NCI-H2029 (cell line): ENCODE measurements around the gene GALNT16.
"Not testable (repeated sequence)": the region's sequence is repeated elsewhere in the genome, so short reads cannot be mapped to it uniquely, and the experiment has no call there.

Experiments
- DNase-seq: peaks from one replicate; lab custom pipeline; 2025; lab: John Stamatoyannopoulos, UW

GALNT16 gene

GRCh38 chr14:69260190-69260860 is 367 bp downstream of the GALNT16 start:
- DNase-seq = no peak

GRCh38 chr14:69260861-69261564 is 1.1 kb downstream of the GALNT16 start:
- no peak for DNase-seq

GRCh38 chr14:69261761-69262331 is 1.9 kb downstream of the GALNT16 start:
- DNase-seq = no peak

- no peak for DNase-seq
Measured at GRCh38 chr14:69262516-69262915, 2.6 kb downstream of the GALNT16 start.

- no peak for DNase-seq
Measured at GRCh38 chr14:69263364-69263763, 3.4 kb downstream of the GALNT16 start.

GRCh38 chr14:69263771-69264170 is 3.8 kb downstream of the GALNT16 start:
- no peak for DNase-seq

GRCh38 chr14:69266572-69267345 is 6.8 kb downstream of the GALNT16 start:
- no peak for DNase-seq

GRCh38 chr14:69267492-69267891 is 7.5 kb downstream of the GALNT16 start:
- no peak for DNase-seq

GRCh38 chr14:69268223-69268622 is 8.3 kb downstream of the GALNT16 start:
- DNase-seq = no peak

- DNase-seq = no peak
Measured at GRCh38 chr14:69268763-69269162, 8.8 kb downstream of the GALNT16 start.

- DNase-seq = no peak
Measured at GRCh38 chr14:69269381-69269780, 9.4 kb downstream of the GALNT16 start.

- no peak for DNase-seq
Measured at GRCh38 chr14:69270097-69270496, 10.1 kb downstream of the GALNT16 start.

GRCh38 chr14:69270795-69271708 is 11.1 kb downstream of the GALNT16 start:
- DNase-seq = no peak

- no peak for DNase-seq
Measured at GRCh38 chr14:69274321-69274720, 14.4 kb downstream of the GALNT16 start.

- DNase-seq = no peak
Measured at GRCh38 chr14:69275331-69275730, 15.4 kb downstream of the GALNT16 start.

GRCh38 chr14:69277356-69277755 is 17.4 kb downstream of the GALNT16 start:
- DNase-seq = not testable (repeated sequence)

- DNase-seq = no peak
Measured at GRCh38 chr14:69280746-69281291, 20.9 kb downstream of the GALNT16 start.

- DNase-seq = peak; percentile 38
Measured at GRCh38 chr14:69281450-69282169, 21.7 kb downstream of the GALNT16 start.

GRCh38 chr14:69282448-69282847 is 22.5 kb downstream of the GALNT16 start:
- no peak for DNase-seq

- no peak for DNase-seq
Measured at GRCh38 chr14:69284170-69284569, 24.2 kb downstream of the GALNT16 start.
